Jurkat, Clone E6-1 (cell line): ENCODE data around the gene PTPRN2.

Experiments used
- DNase-seq: peaks from one replicate; pipeline ENCODE4 v3.0.0-alpha.2; 2011; ENCODE audit warnings: low read depth, low spot score
- H3K4me3 ChIP-seq: 2 replicates; pipeline ENCODE4 v1.5.1; 2011; ENCODE audit warnings: mild to moderate bottlenecking, low read length, control low read depth, moderate library complexity

PTPRN2 gene

GRCh38 chr7:158109364-158110033, 478.1 kb downstream of the PTPRN2 start:
- no peak for DNase-seq
- no peak overlapping the region for H3K4me3 ChIP-seq

GRCh38 chr7:158108646-158109293, 478.9 kb downstream of the PTPRN2 start:
- DNase-seq: no peak
- H3K4me3 ChIP-seq: no peak overlapping the region

GRCh38 chr7:158107806-158108205, 479.8 kb downstream of the PTPRN2 start:
- DNase-seq: no peak
- no peak overlapping the region for H3K4me3 ChIP-seq

- no peak for DNase-seq
- H3K4me3 ChIP-seq: no peak overlapping the region
Observed at GRCh38 chr7:158106272-158106671, 481.4 kb downstream of the PTPRN2 start.

GRCh38 chr7:158103378-158103777, 484.2 kb downstream of the PTPRN2 start:
- no peak overlapping the region for H3K4me3 ChIP-seq
- no peak for DNase-seq

- no peak overlapping the region for H3K4me3 ChIP-seq
- no peak for DNase-seq
Observed at GRCh38 chr7:158102897-158103296, 484.7 kb downstream of the PTPRN2 start.

GRCh38 chr7:158101821-158102450, 485.7 kb downstream of the PTPRN2 start:
- DNase-seq: no peak
- H3K4me3 ChIP-seq: no peak overlapping the region

GRCh38 chr7:158098125-158099030, 489.2 kb downstream of the PTPRN2 start:
- no peak overlapping the region for H3K4me3 ChIP-seq
- no peak for DNase-seq

GRCh38 chr7:158097453-158098124, 490.0 kb downstream of the PTPRN2 start:
- DNase-seq: no peak

GRCh38 chr7:158097106-158097452, 490.5 kb downstream of the PTPRN2 start:
- no peak for DNase-seq
- H3K4me3 ChIP-seq: no peak overlapping the region

More at GRCh38 chr7:158097453-158098124, 490.0 kb downstream of the PTPRN2 start:
- no peak overlapping the region for H3K4me3 ChIP-seq

GRCh38 chr7:158096582-158096981, 491.0 kb downstream of the PTPRN2 start:
- DNase-seq: no peak
- no peak overlapping the region for H3K4me3 ChIP-seq

GRCh38 chr7:158094671-158095226, 492.9 kb downstream of the PTPRN2 start:
- DNase-seq: no peak
- H3K4me3 ChIP-seq: no peak overlapping the region

GRCh38 chr7:158094046-158094445, 493.6 kb downstream of the PTPRN2 start:
- no peak overlapping the region for H3K4me3 ChIP-seq
- no peak for DNase-seq

GRCh38 chr7:158093156-158093796, 494.3 kb downstream of the PTPRN2 start:
- DNase-seq: no peak
- no peak overlapping the region for H3K4me3 ChIP-seq

GRCh38 chr7:158087196-158087595, 500.4 kb downstream of the PTPRN2 start:
- no peak for DNase-seq
- no peak overlapping the region for H3K4me3 ChIP-seq

- no peak for DNase-seq
- H3K4me3 ChIP-seq: no peak overlapping the region
Observed at GRCh38 chr7:158085741-158086695, 501.6 kb downstream of the PTPRN2 start.

- H3K4me3 ChIP-seq: no peak overlapping the region
- no peak for DNase-seq
Observed at GRCh38 chr7:158084555-158084954, 503.1 kb downstream of the PTPRN2 start.
